ENCODE measurements around the gene CTNNA3.

Gene CTNNA3

GRCh38 chr10:66629996-66630395 is 1066.0 kb downstream of the CTNNA3 start:
- Histone ChIP-seq H3K4me3 (ENCODE audit: low read depth in 1 of 2, low read length in 1 of 2) (no peak overlapping the region), H3K36me3 (no peaks in the 10 kb centered on the region), H3K27me3 (no peaks in the 10 kb centered on the region), H3K9me3 (no peaks in the 10 kb centered on the region), H3K4me1 (ENCODE audit: control insufficient read depth in 1 of 2, insufficient read depth in 1 of 2, low read depth in 1 of 2, low read length in 1 of 2) (no peaks in the 10 kb centered on the region), H3K27ac (no peak overlapping the region)
- TF ChIP-seq CTCF (IDR thresholded peaks at IDR 0.05): no peak

GRCh38 chr10:66627156-66627555 is 1068.8 kb downstream of the CTNNA3 start:
- no peak overlapping the region for H3K27ac ChIP-seq
- H3K4me1 ChIP-seq (ENCODE audit: control insufficient read depth in 1 of 2, insufficient read depth in 1 of 2, low read depth in 1 of 2, low read length in 1 of 2): no peaks in the 10 kb centered on the region
- no peak for TF ChIP-seq CTCF (IDR thresholded peaks at IDR 0.05)
- no peaks in the 10 kb centered on the region for H3K36me3 ChIP-seq
- no peaks in the 10 kb centered on the region for H3K27me3 ChIP-seq
- no peak overlapping the region for H3K4me3 ChIP-seq (ENCODE audit: low read depth in 1 of 2, low read length in 1 of 2)
- H3K9me3 ChIP-seq: no peaks in the 10 kb centered on the region

GRCh38 chr10:66625709-66626590 is 1070.0 kb downstream of the CTNNA3 start:
- no peak overlapping the region for H3K27ac ChIP-seq
- H3K27me3 ChIP-seq: no peaks in the 10 kb centered on the region
- H3K36me3 ChIP-seq: no peaks in the 10 kb centered on the region
- no peak overlapping the region for H3K4me3 ChIP-seq (ENCODE audit: low read depth in 1 of 2, low read length in 1 of 2)
- H3K9me3 ChIP-seq: no peaks in the 10 kb centered on the region
- TF ChIP-seq CTCF (IDR thresholded peaks at IDR 0.05): no peak
- H3K4me1 ChIP-seq (ENCODE audit: control insufficient read depth in 1 of 2, insufficient read depth in 1 of 2, low read depth in 1 of 2, low read length in 1 of 2): no peaks in the 10 kb centered on the region

GRCh38 chr10:66622050-66622449 is 1073.9 kb downstream of the CTNNA3 start:
- Histone ChIP-seq H3K36me3 (no peaks in the 10 kb centered on the region), H3K9me3 (no peaks in the 10 kb centered on the region), H3K27me3 (no peaks in the 10 kb centered on the region), H3K4me1 (ENCODE audit: control insufficient read depth in 1 of 2, insufficient read depth in 1 of 2, low read depth in 1 of 2, low read length in 1 of 2) (no peaks in the 10 kb centered on the region), H3K4me3 (ENCODE audit: low read depth in 1 of 2, low read length in 1 of 2) (no peak overlapping the region), H3K27ac (no peak overlapping the region)
- TF ChIP-seq CTCF (IDR thresholded peaks at IDR 0.05): no peak

- TF ChIP-seq CTCF (IDR thresholded peaks at IDR 0.05): no peak
- no peaks in the 10 kb centered on the region for H3K4me1 ChIP-seq (ENCODE audit: control insufficient read depth in 1 of 2, insufficient read depth in 1 of 2, low read depth in 1 of 2, low read length in 1 of 2)
- no peak overlapping the region for H3K27ac ChIP-seq
- H3K36me3 ChIP-seq: no peaks in the 10 kb centered on the region
- H3K4me3 ChIP-seq (ENCODE audit: low read depth in 1 of 2, low read length in 1 of 2): no peak overlapping the region
- no peaks in the 10 kb centered on the region for H3K27me3 ChIP-seq
- H3K9me3 ChIP-seq: no peaks in the 10 kb centered on the region
Observed at GRCh38 chr10:66604195-66604594, 1091.8 kb downstream of the CTNNA3 start.
